HL-60 (cell line): ENCODE data around the gene FTH1.

ENCODE experiments used
- DNase-seq, 2 experiments: peaks; one replicate each; pipeline ENCODE4 v3.0.0-alpha.2; 2010 to 2020; ENCODE audit warnings: low read depth in 1 of 2, low spot score in 1 of 2
- H3K27ac ChIP-seq: fragments of 250-450 bp; sonication (Bioruptor Pico); replicated peaks from 2 replicates; pipeline ENCODE4 v1.5.1; 2020; ENCODE audit warnings: mild to moderate bottlenecking, moderate library complexity
- H3K27me3 ChIP-seq: fragments of 250-450 bp; sonication (Bioruptor Pico); 2 replicates; pipeline ENCODE4 v1.5.1; 2021; ENCODE audit warnings: mild to moderate bottlenecking, moderate library complexity; ENCODE audit not compliant: insufficient read depth, poor library complexity, severe bottlenecking
- H3K4me3 ChIP-seq: replicated peaks from 2 replicates; pipeline ENCODE4 v1.5.1; 2011; ENCODE audit warnings: mild to moderate bottlenecking, control low read depth, low read length; ENCODE audit not compliant: insufficient read depth
- GABPA ChIP-seq: IDR thresholded peaks from 2 replicates; pipeline ENCODE4 v1.6.1; 2012; ENCODE audit warnings: low read depth
- POLR2AphosphoS5 ChIP-seq: IDR thresholded peaks from 2 replicates; pipeline ENCODE4 v1.6.1; 2012; ENCODE audit warnings: low read depth
- REST ChIP-seq: IDR thresholded peaks from 2 replicates; pipeline ENCODE4 v1.6.1; 2012; ENCODE audit warnings: low read depth; ENCODE audit not compliant: insufficient replicate concordance
- SPI1 ChIP-seq: IDR thresholded peaks from 2 replicates; pipeline ENCODE4 v1.6.1; 2012; ENCODE audit warnings: low read depth, mild to moderate bottlenecking, borderline replicate concordance
- TF ChIP-seq, protein P1 (sequence below): IDR thresholded peaks from one replicate; pipeline ENCODE4 v1.5.1; 2011; ENCODE audit warnings: low read length, control low read depth, inconsistent platforms; ENCODE audit not compliant: insufficient read depth

The FTH1 gene

GRCh38 chr11:61924064-61924455 lies 43.4 kb downstream of the FTH1 start:
- TF ChIP-seq REST, result no peak
- TF ChIP-seq, protein P1, sequence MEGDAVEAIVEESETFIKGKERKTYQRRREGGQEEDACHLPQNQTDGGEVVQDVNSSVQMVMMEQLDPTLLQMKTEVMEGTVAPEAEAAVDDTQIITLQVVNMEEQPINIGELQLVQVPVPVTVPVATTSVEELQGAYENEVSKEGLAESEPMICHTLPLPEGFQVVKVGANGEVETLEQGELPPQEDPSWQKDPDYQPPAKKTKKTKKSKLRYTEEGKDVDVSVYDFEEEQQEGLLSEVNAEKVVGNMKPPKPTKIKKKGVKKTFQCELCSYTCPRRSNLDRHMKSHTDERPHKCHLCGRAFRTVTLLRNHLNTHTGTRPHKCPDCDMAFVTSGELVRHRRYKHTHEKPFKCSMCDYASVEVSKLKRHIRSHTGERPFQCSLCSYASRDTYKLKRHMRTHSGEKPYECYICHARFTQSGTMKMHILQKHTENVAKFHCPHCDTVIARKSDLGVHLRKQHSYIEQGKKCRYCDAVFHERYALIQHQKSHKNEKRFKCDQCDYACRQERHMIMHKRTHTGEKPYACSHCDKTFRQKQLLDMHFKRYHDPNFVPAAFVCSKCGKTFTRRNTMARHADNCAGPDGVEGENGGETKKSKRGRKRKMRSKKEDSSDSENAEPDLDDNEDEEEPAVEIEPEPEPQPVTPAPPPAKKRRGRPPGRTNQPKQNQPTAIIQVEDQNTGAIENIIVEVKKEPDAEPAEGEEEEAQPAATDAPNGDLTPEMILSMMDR, result no peak
- TF ChIP-seq POLR2AphosphoS5, result no peak
- Histone ChIP-seq H3K27me3 (peaks cover 2% of the 10 kb centered on the region), H3K4me3 (no peak overlapping the region), H3K27ac (no peak overlapping the region)
- no peak for DNase-seq

DNA sequence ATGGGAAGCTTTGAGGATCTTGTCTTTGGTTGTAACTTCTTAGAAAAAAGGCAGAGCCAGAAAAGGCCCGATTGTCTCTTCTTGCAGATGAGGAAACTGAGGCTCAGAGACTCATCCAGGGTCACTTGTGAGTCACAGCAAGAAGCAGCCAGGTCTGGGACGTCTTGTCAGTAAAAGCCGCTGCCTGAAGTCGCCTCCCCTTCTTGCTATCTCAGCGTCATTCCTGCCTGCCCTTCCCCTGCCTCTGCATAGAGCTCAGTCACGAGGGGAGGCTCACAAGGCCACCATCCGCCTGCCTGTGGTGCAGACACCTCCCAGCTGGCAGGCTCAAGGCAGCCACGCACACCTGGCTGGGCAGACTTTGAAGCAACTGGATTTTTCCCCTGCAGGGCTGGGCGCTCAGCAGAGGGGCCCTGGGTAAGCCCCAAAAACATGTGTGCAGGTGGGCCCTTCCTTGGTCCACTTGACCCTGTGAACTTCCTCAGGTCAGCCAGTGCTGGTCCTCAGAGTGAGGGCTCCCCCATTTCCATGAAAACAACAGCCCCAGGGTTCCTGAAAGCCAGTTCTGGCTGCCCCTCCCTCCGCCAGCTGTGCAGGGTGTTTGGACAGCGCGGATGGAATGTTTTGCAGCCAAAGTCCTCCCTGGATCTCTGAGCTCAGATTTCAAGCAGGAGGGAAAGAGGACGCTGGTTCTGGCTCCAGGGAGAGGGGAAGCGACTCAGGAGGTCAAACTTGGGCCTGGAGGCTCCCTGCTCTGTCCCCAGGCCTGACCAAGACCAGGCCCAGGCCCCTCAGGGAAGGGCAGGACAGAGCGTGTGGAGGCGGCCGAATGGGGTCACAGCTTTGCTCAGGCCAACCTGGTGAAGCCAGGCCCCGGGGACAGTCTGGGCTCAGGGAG lies 44.0 kb downstream of the FTH1 start:
- H3K27me3 ChIP-seq, result peaks cover 4% of the 10 kb centered on the region
- TF ChIP-seq, protein P1, result no peak
- TF ChIP-seq POLR2AphosphoS5, result no peak
- no peak for TF ChIP-seq GABPA
- no peak for TF ChIP-seq REST
- no peak for TF ChIP-seq SPI1
- no peak overlapping the region for H3K4me3 ChIP-seq
- no peak for DNase-seq
- H3K27ac ChIP-seq, result no peak overlapping the region

DNA sequence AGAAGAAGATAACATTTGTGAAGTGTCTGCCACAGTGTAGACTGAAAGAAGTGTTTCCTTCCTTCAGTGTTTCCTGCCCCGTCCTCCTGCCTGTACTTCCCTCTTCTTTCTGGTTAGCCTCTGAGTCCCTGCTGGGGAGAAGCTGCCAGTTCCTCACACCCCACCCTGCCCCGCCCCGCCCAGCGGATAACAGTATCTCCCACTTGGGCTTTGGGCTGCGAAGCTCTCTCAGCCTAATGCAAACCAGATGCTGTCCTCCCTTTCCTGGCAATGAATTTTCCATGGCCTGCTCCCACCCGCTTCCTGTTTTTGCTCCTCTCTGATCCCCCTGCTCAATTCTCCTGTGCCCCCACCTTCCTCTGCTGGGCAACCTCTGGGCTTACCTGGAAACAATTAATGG lies 44.9 kb downstream of the FTH1 start:
- no peak overlapping the region for H3K4me3 ChIP-seq
- TF ChIP-seq POLR2AphosphoS5 (no peak), REST (no peak), SPI1 (peak; percentile 76), GABPA (no peak)
- TF ChIP-seq, protein P1, result no peak
- peak; percentile 28 to 86 for DNase-seq
- peaks cover 13% of the 10 kb centered on the region for H3K27me3 ChIP-seq
- H3K27ac ChIP-seq, result no peak overlapping the region
